Mammary epithelial cell (primary cell): Measurements from ENCODE around the gene ZBTB21.
"Not testable (repeated sequence)": the region's sequence is repeated elsewhere in the genome, so short reads cannot be mapped to it uniquely, and the experiment has no call there.

Experiments used
- EZH2 ChIP-seq: IDR thresholded peaks from 2 replicates; pipeline ENCODE4 v1.6.1; 2012; ENCODE audit warnings: low read length, inconsistent platforms, borderline replicate concordance
- TF ChIP-seq, protein P1 (sequence below), 2 donors: IDR thresholded peaks in 1 of 2; conservative IDR thresholded peaks in 1 of 2; 2 replicates each; pipeline ENCODE4 v1.5.1; 2011 to 2012; ENCODE audit warnings: inconsistent platforms in 2 of 2, low read length in 2 of 2, mild to moderate bottlenecking in 2 of 2, control low read depth in 1 of 2, low read depth in 1 of 2; ENCODE audit not compliant: insufficient read depth in 1 of 2; ENCODE audit errors: extremely low read depth in 1 of 2

DNA sequence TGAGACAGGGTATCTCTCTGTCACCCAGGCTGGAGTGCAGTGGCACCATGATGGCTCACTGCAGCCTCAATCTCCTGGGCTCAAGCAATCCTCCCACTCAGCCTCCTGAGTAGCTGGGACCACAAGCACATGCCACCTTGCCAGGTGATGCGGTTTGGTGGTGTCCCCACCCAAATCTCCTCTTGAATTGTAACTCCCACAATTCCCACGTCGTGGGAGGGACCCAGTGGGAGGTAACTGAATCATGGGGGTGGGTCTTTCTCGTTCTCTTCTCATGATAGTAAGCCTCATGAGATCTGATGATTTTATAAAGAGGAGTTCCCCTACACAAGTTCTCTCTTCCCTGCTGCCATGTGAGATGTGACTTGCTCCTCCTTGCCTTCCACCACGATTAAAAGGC lies 15.5 kb downstream of the ZBTB21 start:
- TF ChIP-seq, protein P1, sequence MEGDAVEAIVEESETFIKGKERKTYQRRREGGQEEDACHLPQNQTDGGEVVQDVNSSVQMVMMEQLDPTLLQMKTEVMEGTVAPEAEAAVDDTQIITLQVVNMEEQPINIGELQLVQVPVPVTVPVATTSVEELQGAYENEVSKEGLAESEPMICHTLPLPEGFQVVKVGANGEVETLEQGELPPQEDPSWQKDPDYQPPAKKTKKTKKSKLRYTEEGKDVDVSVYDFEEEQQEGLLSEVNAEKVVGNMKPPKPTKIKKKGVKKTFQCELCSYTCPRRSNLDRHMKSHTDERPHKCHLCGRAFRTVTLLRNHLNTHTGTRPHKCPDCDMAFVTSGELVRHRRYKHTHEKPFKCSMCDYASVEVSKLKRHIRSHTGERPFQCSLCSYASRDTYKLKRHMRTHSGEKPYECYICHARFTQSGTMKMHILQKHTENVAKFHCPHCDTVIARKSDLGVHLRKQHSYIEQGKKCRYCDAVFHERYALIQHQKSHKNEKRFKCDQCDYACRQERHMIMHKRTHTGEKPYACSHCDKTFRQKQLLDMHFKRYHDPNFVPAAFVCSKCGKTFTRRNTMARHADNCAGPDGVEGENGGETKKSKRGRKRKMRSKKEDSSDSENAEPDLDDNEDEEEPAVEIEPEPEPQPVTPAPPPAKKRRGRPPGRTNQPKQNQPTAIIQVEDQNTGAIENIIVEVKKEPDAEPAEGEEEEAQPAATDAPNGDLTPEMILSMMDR (conservative IDR thresholded peaks at IDR 0.05 in 1 of 2, IDR thresholded peaks at IDR 0.05 in 1 of 2; ENCODE audit: extremely low read depth in 1 of 2, insufficient read depth in 1 of 2, low read depth in 1 of 2, low read length in 2 of 2): not testable (repeated sequence)
- not testable (repeated sequence) for TF ChIP-seq EZH2
